GM10847 (cell line): Measurements from ENCODE around the gene CSRNP3.

Source experiments
- POLR2A ChIP-seq: IDR thresholded peaks from 2 replicates; pipeline ENCODE4 v1.6.1; 2011; ENCODE audit not compliant: insufficient read length; ENCODE audit errors: extremely low read depth

CSRNP3 gene

DNA sequence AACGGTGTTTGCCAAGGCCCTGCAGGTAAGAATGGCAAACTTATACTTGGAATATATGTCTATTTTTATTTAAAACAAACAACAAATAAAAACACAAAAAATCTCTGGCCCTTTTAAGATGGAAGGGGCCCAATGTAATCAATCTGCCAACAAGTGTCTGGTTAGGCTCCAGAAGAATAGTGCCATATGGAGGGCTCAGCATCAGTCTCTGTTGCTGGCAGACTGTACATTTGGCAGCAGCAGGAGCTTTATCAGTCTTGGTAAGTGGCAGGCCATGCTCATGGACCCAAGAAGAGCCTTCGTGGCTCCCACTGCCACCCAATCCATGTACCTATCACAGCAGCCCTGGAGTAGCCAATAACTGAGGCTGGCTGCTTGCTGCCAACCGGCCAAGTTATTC is 223.4 kb downstream of the CSRNP3 start:
- TF ChIP-seq POLR2A: no peak

DNA sequence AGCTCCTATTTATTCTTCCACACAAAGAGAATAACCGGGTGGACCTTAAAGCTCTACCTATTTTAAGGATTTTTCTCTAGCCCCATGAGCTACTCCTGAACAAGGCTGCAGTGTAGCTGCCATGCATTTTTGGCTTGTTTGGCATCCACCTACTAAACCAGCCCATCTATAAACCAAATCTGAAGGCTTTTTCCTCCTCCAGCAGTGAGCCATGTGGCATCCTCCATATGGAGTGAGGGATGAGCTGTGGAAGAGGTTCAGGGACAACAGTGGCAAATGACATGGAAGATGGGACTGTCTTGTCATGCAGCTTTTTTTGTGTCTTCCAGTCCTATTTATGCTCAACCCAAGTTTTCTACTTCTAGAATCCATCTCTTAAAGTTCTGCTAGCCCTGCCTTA is 224.3 kb downstream of the CSRNP3 start:
- TF ChIP-seq POLR2A: no peak

GRCh38 chr2:165697748-165698443 is 228.4 kb downstream of the CSRNP3 start:
- TF ChIP-seq POLR2A: no peak

- no peak for TF ChIP-seq POLR2A
These were observed 229.0 kb downstream of the CSRNP3 start for GRCh38 chr2:165698444-165698884.

GRCh38 chr2:165699946-165700345 is 230.4 kb downstream of the CSRNP3 start:
- no peak for TF ChIP-seq POLR2A

DNA sequence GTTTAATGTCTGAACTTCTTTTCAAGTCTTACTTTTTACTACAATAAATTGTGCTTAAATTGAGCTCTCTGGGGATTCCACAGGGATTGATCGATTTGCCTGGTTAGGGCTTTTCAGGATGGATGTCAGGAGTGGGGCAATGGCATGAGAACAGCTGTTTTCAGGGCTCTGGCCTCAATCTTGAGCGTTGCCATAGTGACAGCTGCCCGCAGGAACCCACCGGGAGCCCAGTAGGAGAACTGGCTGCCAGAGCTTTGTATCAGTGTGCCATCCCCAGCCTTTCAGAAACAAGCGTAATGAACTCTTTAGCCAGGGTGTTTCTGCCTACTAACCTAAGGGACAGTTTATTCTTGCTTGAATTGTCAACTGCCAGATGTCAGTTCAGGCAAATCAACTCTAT is 231.0 kb downstream of the CSRNP3 start:
- no peak for TF ChIP-seq POLR2A

- no peak for TF ChIP-seq POLR2A
These were observed 231.6 kb downstream of the CSRNP3 start for GRCh38 chr2:165701147-165701546.

DNA sequence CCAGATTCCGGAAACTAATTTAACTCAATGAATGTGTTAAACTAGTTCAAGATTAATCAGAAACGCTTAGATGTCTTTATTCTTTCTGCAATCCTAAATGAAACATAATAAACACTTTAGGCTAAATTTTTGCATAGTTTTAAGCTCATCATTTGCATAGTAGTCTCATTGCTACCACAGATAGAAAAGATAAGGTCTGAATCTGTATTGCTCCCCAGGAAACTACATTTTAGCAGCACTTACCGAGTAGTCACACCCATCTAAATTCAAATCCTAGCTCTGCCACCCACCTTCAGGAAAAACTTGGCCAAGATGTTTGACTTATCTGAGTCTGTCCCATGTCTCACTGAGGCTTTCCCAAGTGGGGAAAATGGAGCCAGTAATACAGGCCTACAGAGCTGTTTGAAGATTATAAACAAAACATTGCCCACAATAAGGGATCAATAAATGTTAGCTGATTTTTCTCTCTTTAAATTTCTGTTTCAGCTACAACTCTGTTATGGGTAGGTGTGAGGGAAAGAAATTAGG is 237.5 kb downstream of the CSRNP3 start:
- TF ChIP-seq POLR2A: no peak

GRCh38 chr2:165716091-165716490 is 246.6 kb downstream of the CSRNP3 start:
- no peak for TF ChIP-seq POLR2A

- no peak for TF ChIP-seq POLR2A
These were observed 249.2 kb downstream of the CSRNP3 start for GRCh38 chr2:165718610-165719210.

DNA sequence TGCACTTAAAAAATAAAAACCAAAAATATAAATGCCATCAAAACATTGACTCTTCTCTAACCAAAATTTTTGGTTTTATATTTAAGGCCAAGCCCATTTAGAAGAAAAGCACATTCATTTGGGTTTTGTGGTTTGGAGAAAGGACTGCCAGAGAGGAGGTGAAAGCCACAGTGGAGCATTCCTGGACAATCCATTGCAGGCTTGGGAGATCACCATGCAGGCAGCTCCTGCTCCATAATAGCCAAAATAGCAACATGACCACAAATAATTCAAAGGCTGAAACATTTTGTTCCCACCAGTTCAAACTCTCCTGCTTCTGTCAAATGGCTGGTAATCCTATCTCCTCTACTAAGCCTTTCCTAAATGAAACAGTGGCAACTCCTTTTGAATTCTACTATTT is 251.0 kb downstream of the CSRNP3 start:
- TF ChIP-seq POLR2A: no peak

DNA sequence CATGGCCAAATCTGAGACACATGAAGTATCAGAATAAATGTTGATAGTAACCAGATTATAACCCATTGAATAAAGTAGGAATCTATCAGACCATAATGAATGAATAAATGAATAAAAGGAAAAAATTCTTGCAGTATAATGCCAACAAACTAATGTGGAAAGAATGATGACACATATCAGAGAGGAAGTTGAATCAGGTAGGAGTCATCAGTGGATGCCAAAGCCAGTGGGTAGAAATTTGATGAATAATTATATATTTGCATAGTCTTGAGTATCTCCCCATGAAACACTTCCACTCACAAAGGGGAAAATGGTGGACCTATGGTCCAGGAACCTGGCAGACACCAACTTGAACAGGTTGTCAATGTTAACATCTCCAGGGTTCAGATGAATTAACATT is 255.9 kb downstream of the CSRNP3 start:
- no peak for TF ChIP-seq POLR2A
